Colonic mucosa (tissue), 4 donors: Measurements from ENCODE around the gene EFCAB11. TPM values are rescaled to one million over a fixed set of nuclear protein-coding genes. Genes with fewer than 3 reads are reported as not detected.

Source experiments
- DNase-seq: peaks from one replicate; pipeline ENCODE4 v3.0.0-alpha.2; 2020
- H3K27ac ChIP-seq: fragments of 200-600 bp; one replicate; pipeline ENCODE4 v1.8.0; 2021
- H3K27me3 ChIP-seq: fragments of 200-600 bp; one replicate; pipeline ENCODE4 v1.8.0; 2021
- H3K36me3 ChIP-seq: fragments of 200-600 bp; one replicate; pipeline ENCODE4 v1.8.0; 2021
- H3K4me1 ChIP-seq: fragments of 200-600 bp; one replicate; pipeline ENCODE4 v1.8.0; 2021; ENCODE audit warnings: mild to moderate bottlenecking
- H3K4me3 ChIP-seq: fragments of 200-600 bp; one replicate; pipeline ENCODE4 v1.8.0; 2021
- H3K9ac ChIP-seq, 2 donors: one replicate each; pipeline ENCODE4 v1.7.0; 2013; ENCODE audit warnings: control low read depth in 2 of 2, low read depth in 2 of 2, low read length in 2 of 2
- H3K9me3 ChIP-seq: fragments of 200-600 bp; one replicate; pipeline ENCODE4 v1.8.0; 2021
- intact Hi-C: fragments of 100-400 bp; cut with DNase I; formaldehyde crosslinking; loops from one replicate; pipeline ENCODE4 v1.14.1; 2022
- total RNA-seq, 2 donors: library from RNA; stranded (reverse); fragmentation: NEBNext Ultra II Directional in 1 of 2; extraction: Animal tissue kit (Norgen Biotek cat#: 25700) in 1 of 2; gene quantifications; one replicate each; pipeline ENCODE4 v1.2.1, GENCODE V29; 2021
- TF ChIP-seq, protein P1 (sequence below): fragments of 200-600 bp; IDR thresholded peaks from one replicate; pipeline ENCODE4 v1.8.0; 2022; ENCODE audit warnings: antibody characterized with exemption, mild to moderate bottlenecking
- donor health status: healthy.
- donor health status: DM: no; HTN: no; CAD: no.
- donor health status: DM: no; HTN: no; CAD: no.

EFCAB11 gene
- total RNA-seq, 2 donors from 2014 or later = 12.1 to 14.1 TPM

DNA sequence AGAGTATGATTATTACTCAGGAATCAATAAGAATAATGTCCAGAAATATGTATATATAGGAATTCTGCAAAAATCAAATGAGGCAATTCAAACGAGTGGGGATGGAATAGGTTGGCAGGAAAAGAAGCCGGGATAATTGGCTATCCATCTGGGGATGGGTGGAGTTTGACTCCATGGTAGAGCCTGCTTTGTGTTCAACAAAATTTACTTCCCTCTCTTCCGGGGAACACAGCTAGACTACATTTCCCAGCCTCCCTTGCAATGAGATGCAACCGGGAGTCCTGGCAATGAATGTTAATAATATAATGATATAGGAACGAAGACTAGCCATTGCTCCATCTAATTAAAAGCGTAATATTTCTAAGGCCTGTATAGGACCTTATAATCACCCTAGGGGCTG, 146.6 kb downstream of the EFCAB11 start:
- H3K4me1 ChIP-seq = no peaks in the 10 kb centered on the region
- no peaks in the 10 kb centered on the region for H3K36me3 ChIP-seq
- no peak overlapping the region for H3K27ac ChIP-seq
- no peaks in the 10 kb centered on the region for H3K27me3 ChIP-seq
- H3K9ac ChIP-seq = no peak overlapping the region
- intact Hi-C loops = no loop called here
- TF ChIP-seq, protein P1, sequence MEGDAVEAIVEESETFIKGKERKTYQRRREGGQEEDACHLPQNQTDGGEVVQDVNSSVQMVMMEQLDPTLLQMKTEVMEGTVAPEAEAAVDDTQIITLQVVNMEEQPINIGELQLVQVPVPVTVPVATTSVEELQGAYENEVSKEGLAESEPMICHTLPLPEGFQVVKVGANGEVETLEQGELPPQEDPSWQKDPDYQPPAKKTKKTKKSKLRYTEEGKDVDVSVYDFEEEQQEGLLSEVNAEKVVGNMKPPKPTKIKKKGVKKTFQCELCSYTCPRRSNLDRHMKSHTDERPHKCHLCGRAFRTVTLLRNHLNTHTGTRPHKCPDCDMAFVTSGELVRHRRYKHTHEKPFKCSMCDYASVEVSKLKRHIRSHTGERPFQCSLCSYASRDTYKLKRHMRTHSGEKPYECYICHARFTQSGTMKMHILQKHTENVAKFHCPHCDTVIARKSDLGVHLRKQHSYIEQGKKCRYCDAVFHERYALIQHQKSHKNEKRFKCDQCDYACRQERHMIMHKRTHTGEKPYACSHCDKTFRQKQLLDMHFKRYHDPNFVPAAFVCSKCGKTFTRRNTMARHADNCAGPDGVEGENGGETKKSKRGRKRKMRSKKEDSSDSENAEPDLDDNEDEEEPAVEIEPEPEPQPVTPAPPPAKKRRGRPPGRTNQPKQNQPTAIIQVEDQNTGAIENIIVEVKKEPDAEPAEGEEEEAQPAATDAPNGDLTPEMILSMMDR = no peak
- DNase-seq = no peak
- H3K9me3 ChIP-seq = no peaks in the 10 kb centered on the region
- no peak overlapping the region for H3K4me3 ChIP-seq

- intact Hi-C loops = no loop called here
- H3K4me1 ChIP-seq = no peaks in the 10 kb centered on the region
- DNase-seq = no peak
Measured at GRCh38 chr14:89807151-89807550, 147.4 kb downstream of the EFCAB11 start.

GRCh38 chr14:89806451-89806850, 148.1 kb downstream of the EFCAB11 start:
- Histone ChIP-seq H3K9ac (no peak overlapping the region), H3K4me3 (no peak overlapping the region), H3K4me1 (no peaks in the 10 kb centered on the region), H3K36me3 (no peaks in the 10 kb centered on the region), H3K27ac (no peak overlapping the region), H3K9me3 (no peaks in the 10 kb centered on the region), H3K27me3 (no peaks in the 10 kb centered on the region)
- intact Hi-C loops = no loop called here
- TF ChIP-seq, protein P1 = no peak
- no peak for DNase-seq

More at GRCh38 chr14:89807151-89807550, 147.4 kb downstream of the EFCAB11 start:
- Histone ChIP-seq H3K4me3 (no peak overlapping the region), H3K27ac (no peak overlapping the region), H3K9ac (no peak overlapping the region), H3K27me3 (no peaks in the 10 kb centered on the region), H3K36me3 (no peaks in the 10 kb centered on the region), H3K9me3 (no peaks in the 10 kb centered on the region)
- TF ChIP-seq, protein P1 = no peak

- Histone ChIP-seq H3K4me1 (no peaks in the 10 kb centered on the region), H3K4me3 (no peak overlapping the region), H3K9ac (no peak overlapping the region), H3K36me3 (no peaks in the 10 kb centered on the region), H3K27me3 (no peaks in the 10 kb centered on the region), H3K9me3 (no peaks in the 10 kb centered on the region), H3K27ac (no peak overlapping the region)
- no peak for DNase-seq
- TF ChIP-seq, protein P1 = no peak
- intact Hi-C loops = no loop called here
Measured at GRCh38 chr14:89805501-89805900, 149.0 kb downstream of the EFCAB11 start.

DNA sequence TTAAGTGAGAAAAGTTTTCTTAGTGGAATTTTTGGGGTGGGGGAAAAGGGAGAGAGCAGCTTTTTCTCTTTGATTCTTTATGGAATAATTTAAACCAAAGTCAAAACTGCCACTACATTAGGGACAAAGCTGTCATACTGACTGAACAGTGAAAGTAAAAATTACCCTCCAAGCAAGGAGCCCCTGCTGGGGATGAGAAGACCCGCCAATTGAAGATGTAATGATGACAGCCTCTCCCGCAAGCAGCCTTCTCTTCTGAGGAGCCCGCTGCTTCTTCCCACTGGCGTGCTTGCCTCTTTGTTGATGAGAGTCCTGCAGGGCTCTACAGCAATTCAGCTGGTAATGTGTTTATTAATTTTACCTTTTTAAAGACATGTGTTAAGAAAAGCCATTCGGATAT, 151.0 kb downstream of the EFCAB11 start:
- Histone ChIP-seq H3K27me3 (no peaks in the 10 kb centered on the region), H3K9me3 (no peaks in the 10 kb centered on the region), H3K36me3 (no peaks in the 10 kb centered on the region), H3K9ac (no peak overlapping the region), H3K27ac (no peak overlapping the region), H3K4me1 (no peaks in the 10 kb centered on the region), H3K4me3 (no peak overlapping the region)
- TF ChIP-seq, protein P1 = no peak
- DNase-seq = no peak
- intact Hi-C loops = no loop called here

DNA sequence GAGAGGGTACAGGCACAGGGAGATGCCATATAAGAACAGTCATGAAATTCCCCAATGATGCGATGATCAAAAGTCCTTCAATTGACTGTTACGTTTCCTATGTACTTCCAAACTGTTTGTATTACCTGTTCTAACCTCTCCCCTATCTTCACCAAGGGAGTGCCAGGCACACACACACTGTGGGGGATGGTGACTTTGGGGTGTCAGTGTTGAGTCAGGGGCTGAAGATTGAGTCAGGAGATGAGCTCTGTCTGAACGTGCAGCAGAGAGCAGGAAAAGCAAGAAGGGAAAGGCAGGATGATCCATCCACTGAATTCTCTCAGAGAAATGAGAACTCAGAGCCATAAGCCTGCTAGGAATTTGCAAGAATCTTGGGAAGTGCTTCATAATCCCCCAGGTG, 153.4 kb downstream of the EFCAB11 start:
- Histone ChIP-seq H3K36me3 (no peaks in the 10 kb centered on the region), H3K4me3 (no peak overlapping the region), H3K27ac (no peak overlapping the region), H3K9ac (no peak overlapping the region), H3K9me3 (no peaks in the 10 kb centered on the region), H3K27me3 (no peaks in the 10 kb centered on the region), H3K4me1 (no peaks in the 10 kb centered on the region)
- TF ChIP-seq, protein P1 = no peak
- DNase-seq = no peak
- intact Hi-C loops = no loop called here
